HEK293T (cell line): ENCODE data around the gene SRMS.

ENCODE experiments used
- CTBP1 ChIP-seq: fragments of 450-650 bp; IDR thresholded peaks from 2 replicates; pipeline ENCODE4 v1.6.1; 2016; ENCODE audit warnings: borderline replicate concordance
- NFRKB ChIP-seq: fragments of 450-650 bp; IDR thresholded peaks from 2 replicates; pipeline ENCODE4 v1.6.1; 2016; ENCODE audit warnings: mild to moderate bottlenecking, moderate library complexity
- SP1 ChIP-seq: fragments of 450-650 bp; IDR thresholded peaks from 2 replicates; pipeline ENCODE4 v1.6.1; 2017
- SUZ12 ChIP-seq: fragments of 450-650 bp; IDR thresholded peaks from 2 replicates; pipeline ENCODE4 v1.6.1; 2016; ENCODE audit warnings: mild to moderate bottlenecking

DNA sequence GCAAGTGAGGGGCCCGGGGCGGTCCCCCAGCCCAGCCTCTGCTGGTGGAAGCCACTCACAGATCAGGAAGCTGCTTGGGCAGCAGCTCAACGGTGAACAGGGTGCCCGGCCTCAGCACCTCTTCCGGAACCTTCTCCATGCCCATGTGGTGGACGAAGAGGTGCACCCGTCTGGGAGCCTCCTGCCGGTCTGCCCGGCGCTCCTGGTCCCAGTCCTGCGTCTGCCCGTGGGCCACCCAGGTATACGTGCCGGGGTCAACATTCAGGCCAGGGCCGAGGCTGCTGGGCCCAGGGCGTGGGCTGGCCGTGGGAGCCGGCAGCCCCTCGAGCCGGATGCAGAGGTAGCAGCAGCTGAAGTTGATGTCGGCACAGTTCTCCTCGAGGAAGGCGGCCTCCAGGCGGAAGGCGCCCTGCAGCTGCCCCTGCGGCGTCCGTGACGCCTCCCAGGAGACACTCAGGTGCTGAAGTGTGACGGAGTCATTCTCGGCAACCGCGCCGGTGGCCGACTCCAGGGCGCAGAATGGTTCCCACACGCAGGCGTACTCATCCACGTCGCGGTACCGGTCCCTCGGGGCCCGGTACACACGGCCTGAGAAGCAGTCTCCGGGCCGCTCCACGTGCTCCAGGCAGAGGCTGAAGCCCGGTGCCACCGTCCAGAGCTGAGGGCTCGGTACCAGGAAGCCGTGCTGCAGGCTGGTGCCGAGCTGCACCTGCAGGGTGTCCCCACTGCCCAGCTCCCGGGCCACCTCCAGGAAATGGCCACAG is 15.1 kb upstream of the SRMS start:
- TF ChIP-seq SP1 (no peak), SUZ12 (no peak), CTBP1 (no peak), NFRKB (no peak)
